Lower lobe of right lung (tissue), 2 donors: ENCODE data around the gene MGAT5. TPM values are rescaled to one million over a fixed set of nuclear protein-coding genes. Genes with fewer than 3 reads are reported as not detected.
A peak's percentile ranks its signal among the peaks of the same experiment; 100 is the strongest.

ENCODE experiments used
- ATAC-seq, 2 donors: fragments of 200-7000 bp; cut with Tn5 transposase; one replicate each; pipeline ENCODE4 v1.9.1; 2020 to 2022; ENCODE audit warnings: mild to moderate bottlenecking in 2 of 2, moderate library complexity in 2 of 2
- DNase-seq: peaks from one replicate; pipeline ENCODE4 v3.0.0-alpha.2; 2020
- H3K27ac ChIP-seq: fragments of 200-600 bp; one replicate; pipeline ENCODE4 v1.8.0; 2022
- H3K27me3 ChIP-seq: fragments of 200-600 bp; one replicate; pipeline ENCODE4 v1.8.0; 2022; ENCODE audit warnings: low read depth
- H3K36me3 ChIP-seq: fragments of 200-600 bp; one replicate; pipeline ENCODE4 v1.8.0; 2022; ENCODE audit warnings: mild to moderate bottlenecking
- H3K4me1 ChIP-seq: fragments of 200-600 bp; one replicate; pipeline ENCODE4 v1.8.0; 2022
- H3K4me3 ChIP-seq: fragments of 200-600 bp; one replicate; pipeline ENCODE4 v1.8.0; 2022; ENCODE audit warnings: mild to moderate bottlenecking
- H3K9me3 ChIP-seq: fragments of 200-600 bp; one replicate; pipeline ENCODE4 v1.8.0; 2022
- CTCF ChIP-seq: fragments of 200-600 bp; IDR thresholded peaks from one replicate; pipeline ENCODE4 v1.8.0; 2022; ENCODE audit warnings: antibody characterized with exemption, mild to moderate bottlenecking
- intact Hi-C: fragments of 100-400 bp; cut with DNase I; formaldehyde crosslinking; loops from one replicate; pipeline ENCODE4 v1.11.0; 2022
- total RNA-seq: library from RNA; stranded (reverse); fragmentation: NEBNext Ultra II Directional; extraction: Animal tissue kit (Norgen Biotek cat#: 25700); gene quantifications from one replicate; pipeline ENCODE4 v1.2.1, GENCODE V29; 2021
- donor health status: DM: no; HTN: yes; CAD: no; lungs with severe emphysema.

MGAT5 gene
- total RNA-seq, 1 donor from 2014 or later, result 61.7 TPM

GRCh38 chr2:134458473-134458853 lies 204.6 kb downstream of the MGAT5 start:
- Histone ChIP-seq H3K27ac (no peak overlapping the region), H3K36me3 (peaks cover 4% of the 10 kb centered on the region), H3K4me3 (no peak overlapping the region), H3K27me3 (no peaks in the 10 kb centered on the region), H3K9me3 (no peaks in the 10 kb centered on the region), H3K4me1 (peaks cover 8% of the 10 kb centered on the region)
- ATAC-seq (no peak), DNase-seq (no peak)
- no peak for TF ChIP-seq CTCF
- intact Hi-C loops, result no loop called here

- no peak for ATAC-seq
- peaks cover 4% of the 10 kb centered on the region for H3K36me3 ChIP-seq
- no peaks in the 10 kb centered on the region for H3K9me3 ChIP-seq
- no peaks in the 10 kb centered on the region for H3K27me3 ChIP-seq
- no peak overlapping the region for H3K4me3 ChIP-seq
- intact Hi-C loops, result no loop called here
- no peak for TF ChIP-seq CTCF
- H3K27ac ChIP-seq, result no peak overlapping the region
- DNase-seq, result no peak
- peaks cover 8% of the 10 kb centered on the region for H3K4me1 ChIP-seq
Observed at GRCh38 chr2:134458950-134459349, 205.1 kb downstream of the MGAT5 start.

GRCh38 chr2:134459706-134460406 lies 206.0 kb downstream of the MGAT5 start:
- H3K4me1 ChIP-seq, result peaks cover 8% of the 10 kb centered on the region
- H3K4me3 ChIP-seq, result no peak overlapping the region
- ATAC-seq (no peak), DNase-seq (no peak)
- H3K27me3 ChIP-seq, result no peaks in the 10 kb centered on the region
- no peak overlapping the region for H3K27ac ChIP-seq
- intact Hi-C loops, result no loop called here
- no peaks in the 10 kb centered on the region for H3K9me3 ChIP-seq
- H3K36me3 ChIP-seq, result peaks cover 4% of the 10 kb centered on the region
- no peak for TF ChIP-seq CTCF

GRCh38 chr2:134460583-134460998 lies 206.7 kb downstream of the MGAT5 start:
- Histone ChIP-seq H3K4me3 (no peak overlapping the region), H3K9me3 (no peaks in the 10 kb centered on the region), H3K27me3 (no peaks in the 10 kb centered on the region), H3K27ac (no peak overlapping the region), H3K36me3 (peaks cover 2% of the 10 kb centered on the region), H3K4me1 (peaks cover 8% of the 10 kb centered on the region)
- DNase-seq, result peak; percentile 58
- TF ChIP-seq CTCF, result peak; percentile 38
- intact Hi-C loops, result no loop called here
- peak; percentile 29 to 65 for ATAC-seq

- Histone ChIP-seq H3K9me3 (no peaks in the 10 kb centered on the region), H3K36me3 (no peaks in the 10 kb centered on the region), H3K27ac (no peak overlapping the region), H3K27me3 (no peaks in the 10 kb centered on the region), H3K4me1 (peaks cover 8% of the 10 kb centered on the region), H3K4me3 (no peak overlapping the region)
- intact Hi-C loops, result no loop called here
- DNase-seq (no peak), ATAC-seq (peak; percentile 46)
- no peak for TF ChIP-seq CTCF
Observed at GRCh38 chr2:134461511-134461910, 207.6 kb downstream of the MGAT5 start.
